ENCODE results near the gene ZNRF2.

The ZNRF2 gene

GRCh38 chr7:30323006-30323355 is 38.6 kb downstream of the ZNRF2 start:
- DNase-seq = peak in 1 of 2 donors; percentile 51

GRCh38 chr7:30327813-30328212 is 43.4 kb downstream of the ZNRF2 start:
- DNase-seq = no peak

GRCh38 chr7:30328381-30328780 is 44.0 kb downstream of the ZNRF2 start:
- DNase-seq = no peak

GRCh38 chr7:30329716-30330115 is 45.3 kb downstream of the ZNRF2 start:
- DNase-seq = no peak

GRCh38 chr7:30330134-30331111 is 46.0 kb downstream of the ZNRF2 start:
- peak; percentile 42 to 74 for DNase-seq

- DNase-seq = no peak
Measured at GRCh38 chr7:30331338-30331737, 46.9 kb downstream of the ZNRF2 start.

- no peak for DNase-seq
Measured at GRCh38 chr7:30332549-30332948, 48.2 kb downstream of the ZNRF2 start.

GRCh38 chr7:30335763-30336487 is 51.5 kb downstream of the ZNRF2 start:
- no peak for DNase-seq

GRCh38 chr7:30344513-30344912 is 60.1 kb downstream of the ZNRF2 start:
- DNase-seq = no peak

GRCh38 chr7:30347226-30348082 is 63.1 kb downstream of the ZNRF2 start:
- DNase-seq = peak in 1 of 2 donors; percentile 21

GRCh38 chr7:30348083-30348560 is 63.7 kb downstream of the ZNRF2 start:
- peak; percentile 77 to 86 for DNase-seq

GRCh38 chr7:30349170-30349569 is 64.8 kb downstream of the ZNRF2 start:
- DNase-seq = no peak

GRCh38 chr7:30349816-30350215 is 65.4 kb downstream of the ZNRF2 start:
- no peak for DNase-seq

GRCh38 chr7:30351286-30351685 is 66.9 kb downstream of the ZNRF2 start:
- no peak for DNase-seq

GRCh38 chr7:30351724-30352123 is 67.3 kb downstream of the ZNRF2 start:
- DNase-seq = no peak

GRCh38 chr7:30352169-30352568 is 67.8 kb downstream of the ZNRF2 start:
- peak in 1 of 2 donors; percentile 60 for DNase-seq

- no peak for DNase-seq
Measured at GRCh38 chr7:30353532-30353931, 69.1 kb downstream of the ZNRF2 start.

- no peak for DNase-seq
Measured at GRCh38 chr7:30353932-30354607, 69.7 kb downstream of the ZNRF2 start.

- DNase-seq = no peak
Measured at GRCh38 chr7:30354791-30355190, 70.4 kb downstream of the ZNRF2 start.

GRCh38 chr7:30359957-30360356 is 75.6 kb downstream of the ZNRF2 start:
- no peak for DNase-seq

GRCh38 chr7:30363778-30364563 is 79.6 kb downstream of the ZNRF2 start:
- no peak for DNase-seq
